ENCODE data around the gene PTPN2.

GRCh38 chr18:12751503-12751884 lies 132.5 kb downstream of the PTPN2 start:
- TF ChIP-seq CTCF (conservative IDR thresholded peaks at IDR 0.05; ENCODE audit: low read length) = no peak
- no peak for TF ChIP-seq EZH2phosphoT487 (IDR thresholded peaks at IDR 0.05; ENCODE audit: borderline replicate concordance, low read depth, low read length)
